Prostate gland (tissue), 2 donors: ENCODE results near the gene AP1S2.

Experiments used
- CTCF ChIP-seq, 4 experiments: fragments of 200-600 bp in 2 of 4; fragments of 450-650 bp in 2 of 4; sonication (generic) in 2 of 4; IDR thresholded peaks; 1 replicate in 3 of 4; 2 replicates in 1 of 4; pipeline ENCODE4 v1.5.1; 2016 to 2019; ENCODE audit warnings: antibody characterized with exemption in 4 of 4, mild to moderate bottlenecking in 2 of 4, moderate library complexity in 2 of 4
- POLR2A ChIP-seq: fragments of 450-650 bp; IDR thresholded peaks from one replicate; pipeline ENCODE4 v1.6.1; 2016; ENCODE audit warnings: antibody characterized with exemption, mild to moderate bottlenecking

- TF ChIP-seq CTCF (IDR thresholded peaks at IDR 0.05) (no peak), POLR2A (no peak)
These were observed 41.2 kb downstream of the AP1S2 start for GRCh38 chrX:15813416-15813815.
